Activated CD4-positive, alpha-beta T cell treated with anti-CD3 and anti-CD28 coated beads, Interleukin-2, amount 50 U/mL, for 1 hour (primary cell): ENCODE results near the gene GTPBP4.

Experiments used
- DNase-seq: peaks from one replicate; pipeline ENCODE4 v3.0.0-alpha.2; 2020

The GTPBP4 gene

DNA sequence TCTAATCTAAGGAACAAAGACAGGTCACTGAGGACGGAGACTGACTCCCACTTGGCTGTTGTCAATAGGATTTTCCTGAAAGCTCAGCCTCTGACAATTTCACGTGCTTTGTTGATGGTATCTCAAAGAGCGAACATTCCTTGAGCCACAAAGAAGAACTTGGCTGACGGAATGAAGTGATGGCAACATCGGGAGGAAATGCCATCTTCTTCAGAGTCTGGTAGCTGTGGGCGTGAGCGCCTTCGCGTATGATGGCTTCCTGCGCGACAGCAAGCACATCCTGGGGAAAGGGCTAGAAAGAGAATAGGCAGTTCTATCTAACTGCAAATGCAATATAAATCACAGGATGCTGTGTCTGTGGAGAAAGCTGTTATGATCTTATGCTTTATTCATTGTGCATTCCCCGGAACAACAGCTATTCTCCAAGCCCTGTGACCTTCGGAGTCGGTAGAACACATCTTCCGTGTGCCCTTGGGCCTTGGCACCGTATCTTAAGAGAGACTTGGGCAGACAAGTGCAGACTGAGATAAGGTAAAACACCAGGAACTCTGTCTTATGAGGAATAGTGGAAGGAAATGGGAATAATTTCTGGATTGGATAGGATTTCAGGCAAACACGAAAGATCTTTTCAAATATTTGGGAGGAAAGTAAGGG, 19.6 kb upstream of the GTPBP4 start:
- DNase-seq = no peak

DNA sequence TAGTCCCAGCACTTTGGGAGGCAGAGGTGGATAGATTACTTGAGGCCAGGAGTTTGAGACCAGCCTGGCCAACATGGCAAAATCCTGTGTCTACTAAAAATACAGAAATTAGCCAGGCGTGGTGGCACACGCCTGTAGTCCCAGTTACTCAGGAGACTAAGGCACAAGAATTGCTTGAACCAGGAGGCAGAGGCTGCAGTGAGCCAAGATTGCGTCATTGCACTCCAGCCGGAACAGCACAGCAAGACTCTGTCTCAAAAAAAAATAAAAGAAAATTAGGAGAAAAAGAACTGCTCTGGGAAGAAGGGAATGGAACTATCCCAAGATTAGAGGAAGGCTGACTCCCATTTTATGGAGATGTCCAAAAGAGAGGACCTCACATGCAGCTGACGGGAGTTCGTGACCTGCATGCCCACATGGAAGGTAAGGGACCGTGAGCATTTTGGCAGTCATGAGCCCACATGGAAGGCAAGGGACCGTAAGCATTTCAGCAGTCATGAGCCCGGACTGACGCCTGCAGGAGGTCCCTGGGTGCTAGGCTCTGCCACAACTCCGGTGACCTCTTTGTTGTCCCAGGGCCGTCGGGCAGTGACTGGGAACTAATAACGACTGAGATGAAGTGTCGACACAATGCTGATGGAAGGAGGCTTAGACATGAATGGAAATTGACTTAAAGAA, 18.6 kb upstream of the GTPBP4 start:
- no peak for DNase-seq

DNA sequence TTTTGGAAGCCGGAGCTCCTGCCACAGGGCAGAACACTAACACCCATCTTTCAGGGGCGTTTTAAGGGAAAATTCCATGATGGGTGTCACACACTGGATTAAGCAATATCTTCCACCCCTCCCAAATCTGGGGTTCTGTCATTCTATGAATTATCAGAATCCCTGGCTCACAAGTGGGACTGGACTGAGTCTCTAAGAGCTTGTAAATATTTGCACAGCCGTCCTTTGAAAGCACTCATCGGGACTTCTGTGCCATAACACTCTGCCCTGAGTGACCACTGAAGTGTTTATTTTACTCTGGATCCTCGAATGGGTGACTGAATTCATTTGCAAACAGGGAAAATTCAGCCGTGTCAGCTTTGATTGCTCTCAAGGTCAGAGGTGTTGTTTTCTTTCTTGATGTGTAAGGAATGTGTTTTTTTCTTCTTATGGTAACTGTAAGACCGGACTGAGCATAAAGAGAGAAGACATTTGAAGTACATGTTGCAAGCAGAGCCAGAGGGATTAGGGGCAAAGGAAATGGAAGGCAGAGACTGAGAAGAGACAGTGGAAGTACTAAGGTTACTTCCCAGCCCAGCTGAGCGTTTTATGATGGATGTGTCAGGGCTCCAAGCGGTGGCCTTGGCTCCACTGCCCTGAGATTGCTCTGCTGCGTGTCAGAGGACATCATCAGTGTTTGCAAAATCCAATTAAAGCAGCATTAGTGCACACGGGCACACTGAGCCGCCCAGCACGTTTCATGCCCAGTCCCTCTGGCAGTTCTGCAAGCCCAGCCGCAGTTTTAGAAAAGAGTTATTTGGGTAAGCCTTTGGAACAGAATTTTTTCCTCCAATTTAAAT, 17.7 kb upstream of the GTPBP4 start:
- no peak for DNase-seq

DNA sequence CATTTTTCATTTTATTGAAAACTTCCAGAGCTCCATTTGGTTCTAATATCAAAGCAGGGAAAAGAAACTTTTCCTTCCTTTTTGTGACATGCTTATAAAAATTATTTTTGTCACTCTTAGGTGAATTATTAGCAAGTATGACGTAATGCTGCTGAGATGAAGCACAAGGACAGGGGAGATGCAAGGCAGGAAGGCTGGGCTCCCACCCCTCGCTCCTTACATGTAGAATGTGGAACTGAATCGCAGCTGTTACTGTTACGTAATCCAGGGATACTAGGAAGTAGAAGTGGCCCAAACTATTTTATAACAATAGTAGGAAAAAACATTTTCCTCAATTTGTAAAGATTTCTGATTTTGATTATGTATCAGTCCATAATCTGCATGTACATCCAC, 17.1 kb upstream of the GTPBP4 start:
- no peak for DNase-seq

DNA sequence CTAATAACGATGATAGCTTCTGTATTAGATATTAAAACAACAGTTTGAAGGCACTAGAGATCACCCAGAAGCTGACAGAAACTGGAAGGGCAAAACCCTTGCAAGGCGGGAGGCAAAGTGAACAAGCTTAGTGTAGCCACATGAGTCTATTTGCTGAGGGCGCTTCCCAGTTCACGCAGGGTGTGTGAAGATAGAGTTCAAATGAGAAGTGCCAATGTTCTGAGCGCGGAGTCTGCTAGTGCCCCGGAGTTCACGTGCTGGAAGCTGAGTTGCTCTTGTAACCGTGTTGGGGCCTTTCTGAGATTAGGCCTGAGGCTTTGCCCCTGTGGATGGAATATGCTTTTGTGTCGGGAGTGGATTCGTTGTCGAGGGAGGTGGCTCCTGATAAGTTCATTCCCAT, 16.6 kb upstream of the GTPBP4 start:
- DNase-seq = no peak

DNA sequence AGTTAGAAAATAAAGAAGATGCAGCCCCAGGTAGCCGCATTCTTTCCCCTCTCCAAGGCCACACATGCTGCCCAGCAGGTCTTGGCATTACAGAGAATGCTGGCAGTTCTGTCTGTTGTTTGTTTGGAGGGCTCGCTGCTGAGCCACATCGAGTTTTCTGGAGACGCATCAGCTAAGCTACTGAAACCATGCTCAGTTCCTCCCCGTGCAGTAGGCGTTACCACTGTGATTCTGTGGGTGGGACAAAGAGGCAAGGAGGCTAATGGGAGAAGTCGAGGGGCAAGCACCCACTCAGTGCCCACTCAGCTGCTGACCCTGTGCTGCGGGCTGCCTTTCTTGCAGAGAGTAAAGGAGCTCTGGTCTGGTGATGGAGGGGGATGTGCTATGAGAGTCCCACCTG, 15.5 kb upstream of the GTPBP4 start:
- DNase-seq = no peak

DNA sequence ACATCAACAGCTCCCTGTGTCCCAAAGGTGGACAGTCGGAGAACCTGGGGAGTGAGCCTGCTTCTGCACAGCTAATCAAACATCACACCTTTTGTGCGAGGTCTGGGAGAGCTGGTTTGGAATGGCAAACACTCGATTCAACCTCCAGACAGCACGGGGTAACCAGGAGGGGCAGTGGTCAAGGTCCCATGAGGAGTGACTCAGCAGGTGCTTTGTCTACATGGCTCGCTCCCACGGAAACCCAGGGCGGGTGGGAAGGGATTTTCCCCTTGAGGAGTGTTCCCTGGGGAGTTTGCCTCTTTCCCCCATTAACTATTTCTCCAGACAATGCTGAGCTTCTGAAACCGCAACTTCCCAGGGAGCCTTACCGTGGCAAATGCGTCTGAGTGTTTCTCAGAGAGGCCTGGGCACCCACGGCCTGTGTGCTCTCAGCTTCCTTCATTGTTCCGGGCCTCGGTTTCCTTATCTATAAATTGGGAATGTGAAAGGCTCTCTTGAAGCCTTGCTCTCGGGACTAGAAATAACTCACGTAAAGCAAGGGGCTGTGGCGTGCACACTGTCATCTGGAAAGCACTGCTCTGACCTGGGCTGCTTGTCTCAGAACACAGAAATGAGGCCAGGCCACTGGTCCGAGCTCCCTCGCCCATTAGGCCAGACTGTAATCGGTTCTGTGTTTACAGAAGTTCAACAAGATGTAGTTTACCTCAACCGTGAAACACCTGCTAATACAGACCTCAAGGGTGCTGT, 14.0 kb upstream of the GTPBP4 start:
- DNase-seq = no peak

DNA sequence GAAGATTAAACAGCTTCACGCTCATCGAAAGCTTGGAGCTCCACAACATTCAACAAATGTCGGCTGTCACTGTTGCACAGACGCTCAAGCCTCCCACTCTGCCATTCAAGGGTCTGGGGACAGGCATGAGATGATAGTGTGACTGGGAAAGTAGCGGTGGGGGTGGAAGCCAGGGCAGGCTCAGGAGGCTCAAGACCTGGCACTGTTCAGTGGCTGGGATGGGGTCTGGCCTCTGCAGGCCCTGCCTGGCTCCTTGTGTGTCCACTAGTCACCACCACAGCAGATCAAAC, 13.5 kb upstream of the GTPBP4 start:
- DNase-seq = no peak

DNA sequence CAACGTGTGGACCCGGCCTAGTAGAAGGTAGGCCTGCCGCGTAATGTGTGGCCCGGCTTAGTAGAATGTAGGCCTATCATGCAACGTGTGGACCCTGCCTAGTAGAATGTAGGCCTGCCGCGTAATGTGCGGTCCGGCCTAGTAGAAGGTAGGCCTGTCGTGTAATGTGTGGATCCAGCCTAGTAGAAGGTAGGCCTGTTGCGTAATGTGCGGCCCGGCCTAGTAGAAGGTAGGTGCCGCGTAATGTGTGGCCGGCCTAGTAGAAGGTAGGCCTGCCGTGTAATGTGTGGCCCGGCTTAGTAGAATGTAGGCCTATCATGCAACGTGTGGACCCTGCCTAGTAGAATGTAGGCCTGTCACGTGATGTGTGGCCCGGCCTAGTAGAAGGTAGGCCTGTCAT, 11.9 kb upstream of the GTPBP4 start:
- DNase-seq = no peak

DNA sequence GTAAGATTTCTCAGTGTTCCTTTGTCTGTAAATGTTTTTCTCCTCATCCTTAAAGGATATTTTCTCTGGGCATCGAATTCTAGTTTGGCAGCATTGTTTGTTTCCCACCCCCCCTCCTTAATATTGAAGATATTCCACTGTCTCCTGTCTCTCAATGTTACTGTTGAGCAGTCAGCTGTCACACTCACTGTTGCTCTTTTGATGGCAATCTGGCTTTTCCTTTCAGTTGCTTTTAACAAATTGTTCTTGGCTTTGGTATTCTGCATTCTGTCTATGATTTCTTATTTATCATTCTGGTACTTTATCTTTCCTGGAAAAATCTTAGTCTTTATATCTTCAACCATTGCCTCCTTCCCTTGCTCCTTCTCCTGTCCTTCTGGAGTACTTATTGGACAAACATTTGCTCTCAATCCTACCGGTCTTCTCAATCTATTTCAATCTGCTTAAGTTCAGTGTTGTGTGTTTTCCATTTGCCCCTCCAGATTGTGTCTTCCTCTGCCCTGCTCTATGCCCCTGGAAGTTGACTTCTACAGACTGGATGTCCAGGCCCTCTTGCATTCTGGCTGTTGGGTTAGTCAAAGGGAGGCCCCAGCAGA, 9.3 kb upstream of the GTPBP4 start:
- no peak for DNase-seq

DNA sequence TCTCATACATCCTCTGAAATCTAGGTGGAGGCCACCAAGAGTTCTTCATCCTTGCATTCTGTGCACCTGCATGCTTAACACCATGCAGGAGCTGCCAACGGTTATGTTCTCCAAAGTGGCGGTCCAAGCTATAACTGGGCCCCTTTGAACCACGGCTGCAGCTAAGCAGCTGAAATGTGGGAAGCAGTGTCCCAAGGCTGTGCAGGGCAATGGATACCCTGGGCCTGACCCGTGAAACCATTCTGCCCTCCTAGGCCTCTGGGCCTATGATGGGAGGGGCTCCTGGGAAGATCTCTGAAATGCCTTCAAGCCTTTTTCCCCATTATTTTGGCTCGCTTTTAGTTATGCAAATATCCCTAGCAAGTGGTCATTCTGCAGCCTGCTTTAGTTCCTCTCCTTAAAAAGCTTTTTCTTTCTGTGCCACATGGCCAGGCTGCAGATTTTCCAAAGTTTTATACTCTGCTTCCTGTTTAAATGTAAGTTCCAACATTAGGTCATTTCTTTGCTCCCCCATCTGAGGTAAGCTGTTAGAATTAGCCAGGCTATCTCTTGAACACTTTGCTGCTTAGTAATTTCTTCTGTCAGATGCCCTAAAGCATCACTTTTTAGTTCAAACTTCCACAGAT, 7.7 kb upstream of the GTPBP4 start:
- no peak for DNase-seq

DNA sequence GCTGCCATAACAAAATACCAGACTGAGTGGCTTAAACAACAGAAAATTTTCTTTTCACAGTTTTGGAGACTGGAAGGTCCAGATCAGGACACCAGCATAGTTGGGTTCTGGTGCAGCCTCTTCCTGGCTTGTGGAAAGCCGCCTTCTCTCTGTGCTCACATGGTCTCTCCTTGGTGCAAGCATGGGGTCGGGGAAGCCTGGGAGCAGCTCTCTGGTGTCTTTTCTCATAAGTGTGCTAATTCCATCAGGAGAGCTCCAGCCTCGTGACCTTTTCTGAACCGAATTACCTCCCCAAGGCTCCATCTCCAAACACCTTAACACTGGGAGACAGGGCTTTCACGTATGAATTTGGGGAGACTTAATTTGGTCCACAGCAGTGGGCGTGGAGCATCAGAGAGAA, 4.8 kb upstream of the GTPBP4 start:
- DNase-seq = no peak

DNA sequence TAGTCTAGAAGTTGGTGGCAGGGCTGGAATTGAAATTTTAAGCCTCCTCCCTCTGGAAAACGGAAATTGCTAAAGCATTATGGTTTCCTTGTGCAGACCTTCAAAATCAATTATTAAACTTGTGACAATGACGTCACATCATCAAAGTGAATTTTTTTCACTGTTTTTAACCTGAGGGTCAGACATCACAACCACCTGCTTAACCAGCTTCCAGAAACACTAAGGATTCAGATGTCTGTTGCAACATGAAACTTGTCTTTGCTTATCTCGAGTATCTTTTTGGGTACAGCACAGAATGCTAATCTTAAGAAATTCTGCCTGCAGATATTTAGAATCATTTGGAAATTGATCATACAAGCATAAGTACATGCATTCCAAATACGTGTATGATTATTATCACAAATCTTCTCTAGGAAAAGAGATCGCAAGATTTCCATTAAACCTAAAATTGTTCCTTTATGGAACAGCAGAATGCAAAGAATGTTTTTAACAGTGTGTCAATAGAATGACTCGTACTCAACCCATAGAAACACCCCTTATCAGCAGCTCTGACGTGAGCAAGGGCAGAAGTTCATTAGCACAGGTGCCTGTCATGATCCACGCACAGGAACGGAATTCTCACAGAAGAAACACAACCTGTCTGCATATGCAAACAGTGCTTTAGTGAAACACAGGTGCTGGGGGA, 4.1 kb upstream of the GTPBP4 start:
- DNase-seq = no peak

DNA sequence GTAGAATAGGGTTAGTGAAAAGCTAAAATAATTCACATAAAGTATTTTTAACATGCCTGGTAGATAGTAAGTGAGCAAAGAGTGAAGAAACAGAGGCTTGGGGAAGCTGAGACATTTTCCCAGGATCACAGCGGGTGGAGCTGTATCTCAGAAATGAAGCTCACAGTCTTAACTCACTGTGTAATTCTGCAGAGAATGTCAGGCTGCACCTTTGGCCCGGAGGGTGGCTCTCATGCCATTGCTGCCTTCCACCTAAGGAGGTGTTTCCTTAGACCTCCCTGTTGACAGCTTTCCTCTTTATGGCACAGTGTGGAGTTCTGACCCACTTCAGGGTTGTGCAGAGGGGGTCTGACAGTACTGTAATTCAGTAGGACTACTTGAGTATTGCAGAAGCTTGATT, 2.9 kb upstream of the GTPBP4 start:
- no peak for DNase-seq

DNA sequence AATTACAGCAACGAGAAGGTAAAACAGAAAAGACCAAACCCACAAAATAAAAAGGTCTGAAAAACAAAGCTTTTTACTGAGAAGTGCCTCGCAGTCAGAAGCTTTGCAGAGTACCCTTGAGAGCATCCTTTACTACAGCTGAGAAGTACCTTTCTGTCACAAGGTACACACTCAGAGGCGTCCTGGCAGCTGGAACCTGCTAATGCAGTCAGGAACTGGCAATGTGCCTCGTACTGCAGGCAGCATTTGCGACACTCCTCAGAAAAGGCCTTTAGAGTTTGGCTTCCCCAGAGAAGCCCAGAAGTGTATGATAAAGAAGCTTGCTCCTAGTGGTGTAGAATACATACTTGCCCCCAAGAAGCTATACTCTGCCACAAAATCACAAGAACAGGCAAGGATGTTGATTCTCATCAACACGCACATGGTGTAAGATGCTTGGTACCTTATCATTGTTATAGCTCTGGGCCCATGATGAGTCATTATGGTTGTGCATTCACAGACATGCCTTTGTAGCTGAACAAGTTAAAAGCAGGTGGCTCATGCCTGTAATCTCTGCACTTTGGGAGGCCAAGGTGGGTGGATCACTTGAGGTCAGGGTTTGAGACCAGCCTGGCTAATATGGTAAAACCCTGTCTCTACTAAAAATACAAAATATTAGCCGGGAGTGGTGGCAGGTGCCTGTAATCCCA, 2.0 kb upstream of the GTPBP4 start:
- DNase-seq = no peak

DNA sequence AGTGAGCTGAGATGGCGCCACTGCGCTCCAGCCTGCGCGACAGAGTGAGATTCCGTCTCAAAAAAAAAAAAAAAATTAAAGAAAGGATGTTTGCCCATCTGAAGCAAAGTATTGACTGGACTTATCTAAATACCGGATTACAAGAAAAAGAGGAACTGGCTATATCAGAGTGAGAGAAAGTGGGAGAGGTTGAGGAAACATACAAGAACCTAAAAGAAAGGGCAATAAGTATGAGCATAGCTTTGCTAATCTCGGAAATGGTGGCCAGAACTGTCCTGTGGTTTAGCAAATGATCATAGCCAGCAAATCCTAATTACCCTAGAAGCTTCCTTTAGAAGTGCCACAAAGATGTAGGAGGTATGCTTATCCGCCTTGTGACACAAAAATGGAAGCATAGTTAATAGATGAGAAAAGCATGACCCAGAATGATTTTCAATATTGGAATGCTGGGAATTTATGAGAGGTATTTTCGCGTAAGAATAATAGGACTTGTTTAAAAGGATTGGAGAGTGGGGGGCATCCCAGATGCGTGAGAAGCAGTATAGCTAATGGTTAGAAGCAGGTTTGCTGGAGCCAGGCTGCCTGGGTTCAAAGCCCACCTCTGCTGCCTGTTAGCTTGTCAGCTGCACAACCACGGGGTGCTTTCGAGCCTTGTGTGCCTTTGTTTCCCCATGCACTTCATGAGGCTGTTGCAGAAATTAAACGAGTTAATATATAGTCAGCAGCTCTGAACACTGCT, 1.2 kb upstream of the GTPBP4 start:
- no peak for DNase-seq

DNA sequence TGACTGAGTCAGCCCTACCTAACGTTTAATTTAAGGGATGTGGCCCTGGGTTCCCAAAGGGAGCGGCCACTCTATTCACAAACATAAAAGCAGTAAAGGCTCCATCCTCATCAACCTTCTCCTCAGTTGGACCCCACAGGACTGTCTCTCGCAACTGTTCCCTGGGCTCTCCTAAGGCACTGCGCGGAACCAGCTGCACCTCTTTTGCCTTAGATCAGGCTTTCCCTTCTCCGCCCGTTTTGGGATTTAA, 689 bp upstream of the GTPBP4 start:
- DNase-seq = no peak

DNA sequence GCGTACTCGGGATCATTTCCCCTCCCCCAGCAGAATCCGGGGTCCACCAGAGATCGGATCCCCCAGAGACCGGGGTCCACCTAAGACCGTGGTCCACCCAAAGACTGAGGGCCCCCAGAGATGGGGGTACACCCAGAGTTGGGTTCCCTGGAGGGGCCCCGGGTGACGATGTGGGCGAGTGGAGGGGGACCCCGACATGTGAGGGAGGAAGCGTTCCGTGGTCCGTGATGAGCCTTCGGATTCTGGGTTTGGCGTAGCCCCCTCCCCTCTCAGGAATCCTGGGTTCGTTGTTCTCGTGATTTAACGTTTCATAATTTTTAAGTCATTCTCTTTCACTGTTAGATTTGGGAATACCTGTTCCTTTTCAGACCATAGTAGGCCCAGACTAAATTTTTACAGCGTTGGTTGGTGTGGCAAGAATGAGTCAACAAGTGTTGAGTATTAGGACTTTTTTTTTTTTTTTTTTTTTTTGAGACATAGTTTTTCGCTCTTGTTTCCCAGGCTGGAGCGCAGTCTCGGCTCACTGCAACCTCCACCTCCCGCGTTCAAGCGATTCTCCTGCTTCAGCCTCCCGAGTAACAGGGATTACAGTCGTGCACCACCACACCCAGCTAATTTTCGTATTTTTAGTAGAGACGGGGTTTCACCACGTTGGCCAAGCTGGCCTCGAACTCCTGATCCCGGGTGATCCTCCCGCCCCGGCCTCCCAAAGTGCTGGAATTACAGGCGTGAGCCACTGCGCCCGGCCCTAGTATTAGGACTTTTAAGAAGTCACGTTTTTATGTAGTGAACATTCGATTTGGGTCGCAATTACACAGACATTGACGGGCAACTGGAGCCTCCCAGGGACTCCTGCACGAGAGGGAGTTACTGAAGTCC, 672 bp downstream of the GTPBP4 start:
- no peak for DNase-seq

DNA sequence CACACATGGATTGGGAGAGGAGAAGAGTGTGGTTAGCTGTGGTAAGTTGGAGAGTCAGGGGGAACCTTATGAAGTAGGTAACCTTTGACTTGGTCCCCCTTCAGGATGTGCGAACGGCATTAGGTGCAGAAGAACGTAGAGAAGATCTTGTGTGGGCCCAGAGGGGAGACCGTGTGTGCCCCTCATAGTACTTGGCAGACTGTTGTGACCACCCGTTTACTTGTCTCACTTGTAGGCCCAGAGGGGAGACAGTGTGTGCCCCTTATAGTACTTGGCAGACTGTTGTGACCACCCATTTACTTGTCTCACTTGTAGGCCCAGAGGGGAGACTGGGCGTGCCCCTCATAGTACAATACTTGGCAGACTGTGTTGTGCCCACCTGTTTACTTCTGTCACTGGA, 2.6 kb downstream of the GTPBP4 start:
- DNase-seq = no peak

DNA sequence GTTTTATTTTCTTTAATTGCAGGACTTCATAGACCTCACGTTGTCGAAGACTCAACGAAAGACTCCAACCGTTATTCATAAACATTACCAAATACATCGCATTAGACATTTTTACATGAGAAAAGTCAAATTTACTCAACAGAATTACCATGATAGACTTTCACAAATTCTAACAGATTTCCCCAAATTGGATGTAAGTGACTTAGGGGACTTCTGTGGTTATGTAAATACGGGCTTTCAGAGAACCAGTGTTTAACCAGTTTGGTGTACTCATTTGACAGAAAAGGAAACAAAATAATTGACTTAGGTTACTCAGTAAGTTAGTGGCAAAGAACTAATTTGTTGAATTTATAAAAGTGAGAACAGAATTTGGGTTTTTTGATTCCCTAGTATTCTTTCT, 4.2 kb downstream of the GTPBP4 start:
- DNase-seq = no peak
